HG02571 (cell line): Measurements from ENCODE around the gene SLC35D1.
"Not testable (repeated sequence)": the region's sequence is repeated elsewhere in the genome, so short reads cannot be mapped to it uniquely, and the experiment has no call there.

Experiments
- ATAC-seq: cut with Tn5 transposase; IDR thresholded peaks from one replicate; pipeline ENCODE4 v1.9.1; 2021; ENCODE audit warnings: mild to moderate bottlenecking, moderate library complexity; ENCODE audit not compliant: unreplicated experiment

The SLC35D1 gene

DNA sequence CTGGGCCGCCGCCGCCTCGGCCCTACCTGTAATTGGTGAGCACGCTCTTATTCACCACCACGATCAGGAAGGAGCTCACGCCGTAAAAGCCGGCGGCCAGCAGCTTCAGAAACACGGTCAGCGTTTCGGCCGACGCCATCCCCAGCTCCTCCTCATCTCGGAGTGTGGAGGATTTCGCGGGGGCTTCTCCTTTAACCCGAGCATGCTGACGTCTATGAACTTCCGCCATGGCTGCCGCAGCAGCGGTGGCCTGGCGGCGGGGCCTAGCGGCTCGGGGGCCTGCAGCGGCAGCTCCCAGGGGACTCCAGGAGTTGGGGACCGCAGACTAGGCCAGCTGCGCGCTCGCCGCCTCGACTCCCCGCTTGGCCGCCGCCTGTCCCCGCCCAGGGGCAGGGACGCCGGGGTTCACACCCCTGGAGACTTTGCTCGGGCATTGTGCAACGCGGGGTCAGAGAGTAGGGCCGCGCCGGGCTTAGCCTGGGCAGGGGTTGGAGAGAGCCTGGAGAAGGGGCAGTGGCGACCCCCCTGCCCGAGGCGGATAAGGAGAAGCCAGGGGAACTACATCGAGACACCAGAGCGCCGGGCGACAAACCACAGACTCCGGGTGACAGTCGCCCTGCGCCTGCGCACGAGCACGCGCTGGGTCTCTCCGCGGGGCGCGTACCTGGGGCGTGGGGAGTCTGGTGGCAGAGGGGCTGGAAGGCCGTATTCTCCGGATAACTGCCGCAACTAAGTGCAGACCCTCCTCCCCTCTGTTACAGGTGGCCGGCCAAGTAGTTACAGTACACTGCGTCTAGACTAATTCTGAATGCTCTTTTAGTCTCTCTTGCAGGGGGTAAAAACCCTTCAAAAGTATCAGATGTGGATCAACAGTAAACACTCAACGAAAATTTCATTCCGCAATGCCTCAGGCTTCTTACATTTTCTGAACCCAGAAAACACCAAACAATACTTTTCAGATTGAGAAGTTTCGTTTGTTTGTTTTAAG, at the start of gene SLC35D1:
SLC35D1 (minus strand) TSS at position 364 of the 988 bp plus-strand sequence; CDS start at position 229, 135 bp downstream.
- ATAC-seq, result peak; percentile 74

DNA sequence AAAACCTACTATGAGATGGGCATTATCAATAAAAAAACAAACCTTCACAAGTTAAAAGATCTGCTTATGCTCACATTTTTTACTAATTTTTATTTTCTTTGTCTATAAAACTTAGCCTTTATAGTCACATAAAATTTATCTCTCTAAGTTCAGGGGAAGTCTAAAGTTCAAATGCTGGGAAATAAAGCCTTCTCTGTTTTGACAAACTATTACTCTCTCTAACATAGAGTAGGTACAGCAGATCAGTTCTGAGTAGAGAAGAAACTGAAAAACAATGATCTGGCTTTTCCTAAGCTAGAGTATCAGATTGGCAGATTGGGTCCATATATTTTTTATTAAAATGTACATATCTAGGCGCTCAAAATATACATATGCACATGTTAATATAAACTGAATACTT, 49.6 kb upstream of the SLC35D1 start:
- no peak for ATAC-seq

DNA sequence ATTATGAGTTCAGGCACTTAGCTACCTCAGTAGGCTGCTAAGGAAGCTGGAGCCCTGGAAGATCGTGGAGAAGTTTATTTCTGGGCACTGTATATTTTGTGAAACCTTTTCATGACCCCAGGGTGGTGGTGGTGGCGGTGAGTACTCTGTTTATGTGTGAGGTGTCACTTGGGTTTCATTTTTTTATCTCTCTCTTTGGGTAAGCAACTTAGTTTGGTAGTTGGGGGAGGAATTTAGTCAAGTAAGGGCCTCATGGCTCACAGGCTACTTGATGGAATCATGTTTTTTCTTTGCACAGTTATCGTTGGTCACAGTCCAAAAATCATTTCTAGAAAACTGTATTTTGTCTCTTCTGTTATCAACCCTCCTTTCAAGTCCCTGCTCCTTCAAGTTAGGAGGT, 46.9 kb upstream of the SLC35D1 start:
- ATAC-seq, result no peak

DNA sequence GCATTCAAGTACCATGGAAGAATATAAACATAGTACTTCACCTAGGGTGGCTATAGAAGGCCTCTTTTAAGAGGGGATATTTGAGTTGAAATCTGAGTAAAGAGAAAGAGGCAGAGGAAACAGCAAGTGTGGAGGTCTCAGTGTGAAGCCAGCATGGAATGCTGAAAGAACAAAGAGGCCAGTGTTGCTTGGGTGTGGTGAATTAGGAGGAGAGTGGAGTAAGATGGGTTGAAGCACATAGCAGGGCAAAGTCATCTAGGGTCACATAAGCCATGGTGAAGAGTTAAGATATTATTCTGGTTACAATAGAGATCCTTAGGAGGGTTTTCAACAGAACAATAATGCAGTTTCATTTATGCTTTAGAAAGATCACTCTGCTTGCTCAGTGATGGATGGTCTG, 43.4 kb upstream of the SLC35D1 start:
- ATAC-seq, result no peak

DNA sequence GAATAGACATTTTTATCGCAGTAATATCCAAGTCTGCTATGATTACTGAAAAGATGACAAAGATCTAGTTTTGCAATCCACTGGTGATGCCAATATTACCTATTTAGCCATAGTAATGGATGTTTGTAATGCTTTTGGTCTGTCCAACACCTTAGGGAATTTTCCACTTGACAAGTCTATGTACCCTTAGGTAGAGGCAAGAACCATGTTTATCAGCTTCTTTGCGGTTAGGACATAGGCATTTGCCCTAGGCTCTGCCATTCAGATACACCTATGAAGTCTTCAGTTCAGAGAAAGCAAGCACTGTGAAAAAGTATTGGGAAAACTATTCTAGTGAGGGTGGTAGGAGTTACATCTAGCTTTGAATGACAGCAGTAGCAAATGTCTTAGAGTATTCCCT, 40.2 kb upstream of the SLC35D1 start:
- ATAC-seq, result no peak

DNA sequence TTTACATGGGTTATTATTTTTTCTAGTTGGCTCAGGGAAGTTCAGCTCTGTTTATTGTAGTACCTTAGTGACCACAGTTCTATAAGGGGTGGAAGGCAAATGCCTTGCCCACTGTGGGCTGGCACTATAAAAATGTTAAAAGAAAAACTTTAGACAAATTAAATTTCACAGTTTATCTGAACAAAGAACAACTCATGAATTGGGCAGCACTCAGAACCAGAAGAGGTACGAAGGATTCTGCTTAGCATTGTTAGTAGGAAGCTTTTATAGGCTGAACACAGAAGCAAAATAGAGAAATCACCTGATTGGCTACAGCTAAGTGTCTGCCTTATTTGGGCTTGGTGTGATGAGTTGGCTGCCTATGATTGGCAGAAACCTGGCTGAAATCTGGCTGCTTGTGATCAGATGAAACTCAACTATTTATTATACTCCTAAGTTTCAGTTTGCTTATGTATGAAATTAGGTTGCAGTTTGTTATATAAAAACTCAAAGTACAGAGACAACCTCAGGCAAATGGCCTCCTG, 35.8 kb upstream of the SLC35D1 start:
- ATAC-seq, result no peak

DNA sequence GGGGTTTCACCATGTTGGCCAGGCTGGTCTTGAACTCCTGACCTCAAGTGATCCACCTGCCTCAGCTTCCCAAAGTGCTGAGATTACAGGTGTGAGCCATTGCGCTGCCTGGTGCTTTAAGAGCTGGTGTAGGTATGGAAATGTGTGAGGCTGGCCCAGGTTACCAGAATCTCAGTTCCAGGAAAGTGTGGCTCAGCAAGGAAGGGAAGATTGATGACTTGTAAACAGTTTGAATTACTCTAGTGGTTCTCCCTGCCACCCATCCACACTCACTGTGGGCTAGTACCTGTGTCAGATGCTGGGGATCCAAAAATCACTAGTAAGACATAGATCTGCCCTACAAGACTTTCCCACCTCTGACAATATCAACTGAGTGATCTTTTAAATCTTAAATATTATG, 34.5 kb upstream of the SLC35D1 start:
- no peak for ATAC-seq

DNA sequence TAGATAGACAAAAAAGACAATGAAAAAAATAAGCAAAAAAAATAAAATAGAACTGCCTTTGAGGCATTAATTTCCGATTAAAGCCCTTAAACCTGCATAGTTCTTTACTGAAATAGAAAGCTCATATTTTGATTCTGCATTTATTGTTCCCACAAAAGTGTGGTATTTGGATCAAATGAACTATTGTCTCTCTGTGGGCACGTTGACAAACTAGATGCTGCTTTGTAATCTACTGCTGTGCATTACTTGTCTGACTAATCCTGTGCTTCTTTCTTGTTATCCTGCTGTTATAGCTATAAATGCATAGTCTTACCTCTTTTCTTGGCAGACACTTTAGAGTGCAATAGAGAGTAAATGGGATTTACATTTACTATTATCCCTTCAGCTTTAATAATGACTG, 31.4 kb upstream of the SLC35D1 start:
- no peak for ATAC-seq

DNA sequence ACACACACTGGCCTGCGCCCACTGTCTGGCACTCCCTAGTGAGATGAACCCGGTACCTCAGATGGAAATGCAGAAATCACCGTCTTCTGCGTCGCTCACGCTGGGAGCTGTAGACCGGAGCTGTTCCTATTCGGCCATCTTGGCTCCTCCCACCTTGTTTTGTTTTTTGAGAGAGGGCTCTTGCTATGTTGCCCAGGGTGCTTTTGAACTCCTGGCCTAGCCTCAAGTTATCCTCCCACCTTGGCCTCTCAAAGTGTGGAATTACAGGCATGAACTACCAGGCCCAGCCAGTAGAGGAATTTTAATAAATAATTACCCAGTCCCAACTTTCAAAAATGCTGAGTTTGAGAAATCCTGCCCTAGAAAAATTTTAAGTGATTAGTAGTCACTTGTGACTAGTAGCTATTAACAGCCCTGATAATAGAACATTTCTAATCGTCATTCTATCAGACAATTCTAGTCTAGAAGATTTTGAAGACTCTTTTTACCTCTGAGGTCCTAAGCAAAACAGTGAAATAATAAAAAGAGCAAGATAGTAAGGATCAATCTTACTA, 30.9 kb upstream of the SLC35D1 start:
- no peak for ATAC-seq

DNA sequence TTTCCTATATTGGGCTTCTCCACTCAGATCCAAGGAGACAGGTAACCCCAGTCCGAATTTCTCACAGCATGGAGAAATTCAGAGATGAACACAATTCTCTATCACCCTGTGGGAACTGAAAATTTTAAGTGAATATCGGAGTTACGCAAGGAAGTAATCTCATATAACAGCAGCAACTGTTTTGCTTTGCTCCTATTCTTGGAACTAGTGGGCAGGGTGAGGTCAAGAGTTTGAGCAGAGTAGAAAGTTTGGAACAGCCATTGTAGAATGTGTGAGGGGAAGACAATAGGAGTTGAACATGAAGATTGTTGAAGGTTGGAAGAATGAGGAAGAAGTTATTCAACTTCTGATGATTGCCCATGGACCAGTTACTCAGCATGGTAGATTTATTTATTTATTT, 24.3 kb upstream of the SLC35D1 start:
- ATAC-seq, result no peak

DNA sequence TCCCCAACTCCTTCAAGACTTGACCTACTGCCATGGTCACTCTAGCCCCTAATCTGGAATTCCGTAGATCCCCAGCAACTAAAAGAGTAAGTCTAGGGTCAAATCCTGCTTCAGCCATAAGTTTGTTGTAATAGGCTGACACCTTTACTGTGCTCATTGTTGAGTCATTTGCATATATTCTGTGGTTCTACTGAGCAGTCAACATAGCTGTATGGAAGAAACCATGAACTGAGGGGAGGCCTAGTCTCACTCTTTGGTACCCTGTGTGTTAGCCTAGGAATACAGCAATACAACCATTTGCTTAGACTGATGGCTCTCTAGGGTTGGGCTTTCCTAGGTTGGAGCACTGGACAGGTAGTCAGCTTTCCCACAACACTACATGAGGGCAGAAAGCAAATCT, 23.6 kb upstream of the SLC35D1 start:
- ATAC-seq, result no peak

DNA sequence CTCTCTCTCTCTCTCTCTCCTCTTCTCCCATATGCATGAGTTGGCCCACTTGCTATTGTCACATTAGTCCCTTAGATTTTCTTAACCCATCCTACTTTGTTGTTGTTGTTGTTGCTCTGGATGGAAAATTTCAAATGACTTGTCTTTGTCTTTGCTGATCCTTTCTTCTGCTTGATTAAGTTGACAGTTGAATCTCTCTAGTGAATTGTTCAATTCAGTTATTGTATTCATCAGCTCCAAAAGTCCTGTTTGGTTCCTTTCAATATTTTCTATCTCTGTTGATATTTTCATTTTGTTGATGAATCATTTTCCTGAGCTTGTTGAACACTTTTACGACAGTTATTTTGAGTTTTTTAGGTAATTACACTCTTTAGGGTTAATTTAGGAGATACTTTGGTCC, 18.8 kb upstream of the SLC35D1 start:
- ATAC-seq, result no peak

DNA sequence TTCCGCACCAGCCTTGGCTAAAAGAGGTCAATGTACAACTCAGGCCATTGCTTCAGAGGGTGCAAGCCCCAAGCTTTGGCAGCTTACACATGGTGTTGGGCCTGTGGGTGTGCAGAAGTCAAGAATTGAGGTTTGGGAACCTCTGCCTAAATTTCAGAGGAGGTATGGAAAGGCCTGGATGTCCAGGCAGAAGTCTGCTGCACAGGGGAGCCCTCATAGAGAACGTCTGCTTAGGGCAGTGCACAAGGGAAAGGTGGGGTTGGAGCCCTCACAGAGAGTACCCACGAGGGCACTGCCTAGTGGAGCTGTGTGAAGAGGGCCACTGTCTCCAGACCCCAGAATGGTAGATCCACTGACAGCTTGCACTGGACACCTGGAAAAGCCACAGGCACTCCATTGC, 13.7 kb upstream of the SLC35D1 start:
- not testable (repeated sequence) for ATAC-seq

DNA sequence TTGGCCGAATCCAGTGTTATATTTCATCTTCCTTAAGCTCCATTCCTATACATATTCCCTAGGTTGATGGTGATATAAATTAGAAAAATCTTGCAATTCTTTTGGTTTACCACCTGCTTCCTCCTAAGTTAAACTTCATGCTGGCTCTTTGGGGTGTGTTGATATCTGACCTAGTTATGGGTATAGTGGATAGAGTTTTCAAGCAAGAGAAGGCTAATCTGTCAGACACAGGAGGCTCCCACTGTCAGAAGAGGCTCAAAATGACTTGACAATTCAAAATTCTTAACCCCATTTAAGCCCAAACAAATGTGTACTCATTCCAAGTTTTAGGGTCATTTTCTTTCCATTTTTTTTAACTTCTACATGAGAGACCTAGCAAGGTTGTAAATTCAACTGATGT, 8.5 kb upstream of the SLC35D1 start:
- ATAC-seq, result no peak

DNA sequence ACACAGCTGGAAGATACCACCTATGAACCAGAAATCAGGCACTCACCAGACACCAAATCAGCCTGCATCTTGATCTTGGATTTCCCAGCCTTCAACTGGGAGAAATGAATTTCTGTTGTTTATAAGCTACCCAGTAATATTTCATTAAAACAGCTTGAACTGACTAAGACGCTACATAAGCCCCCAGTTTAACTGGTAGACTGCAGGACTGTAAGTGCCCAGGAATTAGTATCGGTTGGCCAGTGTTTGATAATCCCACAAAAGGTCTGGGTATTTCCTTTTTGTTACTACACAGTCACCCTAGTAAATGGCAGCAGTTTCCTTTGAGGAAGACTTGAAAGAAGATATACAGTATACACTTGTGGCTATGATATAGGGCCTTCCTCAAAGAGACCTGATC, 7.3 kb upstream of the SLC35D1 start:
- ATAC-seq, result no peak

DNA sequence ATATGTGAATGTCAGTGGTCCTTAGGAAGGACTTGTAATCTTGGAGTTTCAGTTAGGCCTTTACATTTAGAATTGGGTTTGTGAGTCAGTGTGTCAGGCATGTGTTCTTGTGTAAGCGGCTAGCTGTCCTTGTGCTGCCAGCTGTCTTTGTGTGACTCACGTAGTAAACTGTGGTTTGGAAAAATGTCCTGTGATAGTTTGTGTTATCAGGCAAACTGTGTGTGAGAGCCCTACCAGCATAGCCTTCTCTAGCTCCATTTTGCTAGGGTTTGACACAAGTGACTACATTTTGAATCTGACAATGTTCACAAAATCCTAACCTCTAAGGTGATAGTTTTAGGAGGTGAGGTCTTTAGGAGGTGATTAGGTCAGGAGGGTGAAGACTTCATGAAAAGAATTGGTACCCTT, 6.9 kb upstream of the SLC35D1 start:
- no peak for ATAC-seq

DNA sequence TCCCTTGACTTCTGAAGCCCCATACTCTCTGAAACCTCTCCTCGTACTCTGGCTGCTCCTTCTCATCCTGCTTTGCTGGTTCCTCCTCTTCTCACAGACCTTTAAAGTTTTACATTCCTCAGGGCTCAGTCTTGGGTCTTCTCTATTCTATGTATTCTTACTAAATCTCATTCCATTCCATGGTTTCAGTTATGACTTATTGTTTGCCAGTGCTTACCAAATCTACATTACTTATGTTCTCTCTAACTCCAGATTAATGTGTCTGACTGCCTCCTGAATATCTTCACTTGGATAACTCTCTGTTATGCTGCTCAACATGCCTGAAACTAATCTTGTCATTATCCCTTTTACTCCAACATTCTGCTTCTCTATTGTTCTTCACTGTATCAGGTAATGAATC, 5.4 kb upstream of the SLC35D1 start:
- ATAC-seq, result no peak

DNA sequence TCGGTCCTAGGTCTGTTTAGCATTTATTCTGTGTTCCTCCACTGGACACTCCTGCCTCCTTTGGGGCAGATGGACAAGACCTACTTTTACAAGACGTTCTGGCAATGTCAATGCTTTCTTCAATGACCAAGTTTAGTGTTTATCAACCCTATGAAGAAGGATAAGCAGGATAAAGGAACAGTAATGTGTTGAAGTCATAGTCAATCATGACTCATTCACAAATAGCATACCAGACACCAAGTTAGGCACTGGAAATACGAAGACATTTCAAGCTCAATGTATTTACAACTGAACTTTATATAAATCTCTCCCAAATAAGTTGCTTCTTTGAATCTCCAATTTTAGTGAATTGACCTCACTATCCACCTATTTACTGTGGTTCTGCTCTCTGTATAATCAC, 4.8 kb upstream of the SLC35D1 start:
- ATAC-seq, result no peak

DNA sequence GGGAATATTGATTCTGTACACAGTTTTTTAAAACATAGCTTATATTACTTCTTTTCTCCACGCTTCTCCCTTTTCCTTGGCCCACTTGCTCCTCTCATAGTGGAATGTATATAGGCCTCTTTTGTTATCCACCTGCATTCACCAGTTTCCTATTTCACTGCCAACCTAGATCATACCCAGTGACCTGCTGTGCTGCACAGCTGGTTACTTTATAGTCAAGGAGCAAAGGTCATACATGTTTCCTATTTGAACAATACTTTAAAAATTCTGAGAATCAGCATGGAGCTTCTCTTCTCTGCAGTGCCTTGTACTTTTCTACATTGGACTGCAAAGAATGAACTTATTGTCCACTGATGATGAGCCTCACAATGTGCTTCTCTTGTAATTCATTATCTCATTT, 4.3 kb upstream of the SLC35D1 start:
- no peak for ATAC-seq

DNA sequence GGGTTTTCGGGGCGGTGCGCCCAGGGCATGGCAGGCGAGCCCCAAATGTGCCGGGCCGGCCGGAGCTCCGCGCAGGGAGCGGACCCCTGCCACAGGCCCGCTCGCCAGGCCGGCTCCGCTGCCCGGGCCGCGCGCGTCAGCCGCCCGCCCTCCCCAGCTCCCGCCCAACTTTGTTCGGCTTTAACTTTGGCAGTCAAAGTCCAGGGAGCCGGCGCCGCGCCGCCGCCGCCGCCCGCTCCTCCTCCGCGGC, 488 bp downstream of the SLC35D1 start:
- peak; percentile 37 for ATAC-seq

DNA sequence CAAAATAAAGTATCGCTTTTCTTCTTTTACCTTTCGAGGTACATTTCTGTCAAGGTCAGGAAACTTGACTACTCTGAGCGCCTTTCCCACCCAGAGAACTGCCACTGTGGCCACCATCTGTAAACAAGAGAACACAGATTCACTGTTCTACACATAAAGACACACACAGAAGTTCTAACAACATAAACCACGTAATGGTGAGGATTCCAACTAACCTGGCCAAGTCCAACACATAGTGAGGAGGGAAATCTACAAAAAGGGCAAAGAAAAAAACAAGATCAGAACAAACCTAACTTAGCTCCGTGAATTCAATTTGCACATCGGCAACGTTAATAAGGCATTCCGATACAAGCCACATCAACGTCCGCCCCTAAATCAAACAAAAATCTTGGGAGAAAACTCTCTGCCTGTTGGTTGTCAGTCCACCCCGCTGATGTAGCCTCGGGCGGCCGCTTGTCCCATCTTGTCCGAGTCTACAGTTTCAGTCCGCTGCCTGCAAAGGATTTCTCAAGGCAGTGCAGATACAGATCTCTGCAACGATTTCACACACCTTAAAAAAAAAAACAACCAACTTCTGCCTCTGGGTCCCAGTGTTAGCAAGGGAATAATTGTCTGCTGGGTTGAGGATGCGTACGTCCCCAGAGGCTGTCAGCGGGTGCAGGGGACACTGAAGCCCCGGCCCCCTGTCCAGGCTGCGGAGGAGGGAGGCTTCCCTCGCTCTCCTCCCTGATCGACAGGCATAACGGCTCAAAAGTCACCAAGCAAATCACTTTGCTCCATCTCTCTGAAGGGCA, 1.0 kb downstream of the SLC35D1 start:
- ATAC-seq, result peak; percentile 17

DNA sequence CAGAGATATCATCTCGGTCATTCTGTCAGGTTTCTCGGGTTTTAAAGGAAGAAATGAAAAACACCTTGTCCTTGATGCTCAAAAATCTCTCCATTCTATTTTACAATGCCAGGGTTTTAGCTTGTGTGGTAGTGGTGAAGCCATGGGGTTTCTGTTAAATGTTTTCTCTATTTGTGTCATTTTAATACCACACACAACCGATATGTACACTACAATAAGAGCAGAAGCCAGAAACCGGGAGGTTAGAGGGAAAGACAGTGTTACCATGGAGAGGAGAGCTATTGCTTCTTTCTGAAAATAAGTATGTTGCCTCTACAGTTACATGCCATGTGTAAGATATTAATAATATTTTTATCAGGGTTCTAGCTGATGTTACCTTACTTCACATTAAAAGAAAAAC, 2.8 kb downstream of the SLC35D1 start:
- no peak for ATAC-seq
